HFF-Myc (cell line): ENCODE results near the gene FAM120B.

Experiments used
- DNase-seq: peaks from one replicate; pipeline ENCODE4 v3.0.0-alpha.2; 2011; ENCODE audit warnings: low read depth; ENCODE audit errors: extremely low read depth
- H3K4me3 ChIP-seq: replicated peaks from 2 replicates; pipeline ENCODE4 v1.5.1; 2011; ENCODE audit warnings: low read depth, mild to moderate bottlenecking, control low read depth, low read length
- TF ChIP-seq, protein P1 (sequence below): IDR thresholded peaks from 2 replicates; pipeline ENCODE4 v1.5.1; 2012; ENCODE audit warnings: mild to moderate bottlenecking, low read depth, low read length, control low read depth; ENCODE audit errors: missing control alignments

FAM120B gene

GRCh38 chr6:170278743-170279094 lies 27.8 kb upstream of the FAM120B start:
- H3K4me3 ChIP-seq, result no peak overlapping the region
- TF ChIP-seq, protein P1, sequence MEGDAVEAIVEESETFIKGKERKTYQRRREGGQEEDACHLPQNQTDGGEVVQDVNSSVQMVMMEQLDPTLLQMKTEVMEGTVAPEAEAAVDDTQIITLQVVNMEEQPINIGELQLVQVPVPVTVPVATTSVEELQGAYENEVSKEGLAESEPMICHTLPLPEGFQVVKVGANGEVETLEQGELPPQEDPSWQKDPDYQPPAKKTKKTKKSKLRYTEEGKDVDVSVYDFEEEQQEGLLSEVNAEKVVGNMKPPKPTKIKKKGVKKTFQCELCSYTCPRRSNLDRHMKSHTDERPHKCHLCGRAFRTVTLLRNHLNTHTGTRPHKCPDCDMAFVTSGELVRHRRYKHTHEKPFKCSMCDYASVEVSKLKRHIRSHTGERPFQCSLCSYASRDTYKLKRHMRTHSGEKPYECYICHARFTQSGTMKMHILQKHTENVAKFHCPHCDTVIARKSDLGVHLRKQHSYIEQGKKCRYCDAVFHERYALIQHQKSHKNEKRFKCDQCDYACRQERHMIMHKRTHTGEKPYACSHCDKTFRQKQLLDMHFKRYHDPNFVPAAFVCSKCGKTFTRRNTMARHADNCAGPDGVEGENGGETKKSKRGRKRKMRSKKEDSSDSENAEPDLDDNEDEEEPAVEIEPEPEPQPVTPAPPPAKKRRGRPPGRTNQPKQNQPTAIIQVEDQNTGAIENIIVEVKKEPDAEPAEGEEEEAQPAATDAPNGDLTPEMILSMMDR, result no peak
- DNase-seq, result no peak

- DNase-seq, result no peak
- TF ChIP-seq, protein P1, result no peak
- H3K4me3 ChIP-seq, result no peak overlapping the region
Observed at GRCh38 chr6:170279426-170279825, 27.1 kb upstream of the FAM120B start.

- no peak for DNase-seq
- TF ChIP-seq, protein P1, result no peak
- no peak overlapping the region for H3K4me3 ChIP-seq
Observed at GRCh38 chr6:170279977-170280688, 26.4 kb upstream of the FAM120B start.

DNA sequence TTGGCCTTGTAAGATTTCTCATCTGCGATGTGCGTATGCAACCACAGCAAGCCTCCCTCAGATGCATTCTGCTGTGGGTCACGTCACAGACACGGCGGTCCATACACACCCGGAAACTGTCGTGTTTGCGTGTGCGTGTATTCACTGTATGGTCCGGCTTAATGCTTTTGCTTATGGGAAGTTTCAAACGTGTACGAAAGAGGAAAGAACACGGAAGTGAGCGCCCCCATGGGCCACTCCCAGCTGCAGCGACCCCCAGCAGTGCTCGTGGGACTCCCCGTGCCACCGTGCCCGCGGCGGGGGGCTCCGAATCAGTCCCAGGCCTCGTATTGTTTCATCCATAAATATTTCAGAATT lies 25.9 kb upstream of the FAM120B start:
- H3K4me3 ChIP-seq, result no peak overlapping the region
- DNase-seq, result no peak
- TF ChIP-seq, protein P1, result no peak

GRCh38 chr6:170281331-170282292 lies 24.9 kb upstream of the FAM120B start:
- TF ChIP-seq, protein P1, result no peak
- no peak overlapping the region for H3K4me3 ChIP-seq
- DNase-seq, result no peak

GRCh38 chr6:170282512-170283158 lies 23.9 kb upstream of the FAM120B start:
- no peak overlapping the region for H3K4me3 ChIP-seq
- TF ChIP-seq, protein P1, result no peak
- no peak for DNase-seq
